Forelimb muscle (tissue), 1 donor: ENCODE measurements around the gene SAXO2. TPM values are rescaled to one million over a fixed set of nuclear protein-coding genes. Genes with fewer than 3 reads are reported as not detected.
A peak's percentile ranks its signal among the peaks of the same experiment; 100 is the strongest.
"Not testable (repeated sequence)": the region's sequence is repeated elsewhere in the genome, so short reads cannot be mapped to it uniquely, and the experiment has no call there.

Source experiments
- DNase-seq: peaks from one replicate; pipeline ENCODE4 v3.0.0-alpha.2; 2013; ENCODE audit warnings: low read depth
- polyA plus RNA-seq: library from polyadenylated mRNA; unstranded; fragments of 120-200 nt; gene quantifications from one replicate; pipeline ENCODE4 v1.2.1, GENCODE V29; 2013; ENCODE audit not compliant: insufficient read length

The SAXO2 gene, protein sequence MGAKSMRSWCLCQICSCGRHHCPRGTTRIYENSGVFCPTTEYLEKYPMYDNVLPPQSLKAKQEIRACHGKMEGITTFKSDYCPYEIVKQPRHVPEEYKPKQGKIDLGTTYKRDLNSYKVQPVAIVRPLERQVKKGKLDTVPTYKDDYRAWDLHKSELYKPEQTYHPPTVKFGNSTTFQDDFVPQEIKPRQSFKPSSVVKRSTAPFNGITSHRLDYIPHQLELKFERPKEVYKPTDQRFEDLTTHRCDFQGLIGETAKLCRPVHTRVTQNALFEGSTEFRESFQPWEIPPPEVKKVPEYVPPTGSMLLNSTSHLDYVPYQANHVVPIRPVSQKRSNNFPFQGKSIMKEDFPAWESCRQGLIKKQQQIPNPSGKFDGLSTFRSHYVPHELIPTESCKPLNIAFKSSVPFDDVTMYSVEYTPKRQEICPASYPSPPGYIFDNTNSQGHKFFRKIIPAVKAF
- 2.2 TPM for polyA plus RNA-seq

DNA sequence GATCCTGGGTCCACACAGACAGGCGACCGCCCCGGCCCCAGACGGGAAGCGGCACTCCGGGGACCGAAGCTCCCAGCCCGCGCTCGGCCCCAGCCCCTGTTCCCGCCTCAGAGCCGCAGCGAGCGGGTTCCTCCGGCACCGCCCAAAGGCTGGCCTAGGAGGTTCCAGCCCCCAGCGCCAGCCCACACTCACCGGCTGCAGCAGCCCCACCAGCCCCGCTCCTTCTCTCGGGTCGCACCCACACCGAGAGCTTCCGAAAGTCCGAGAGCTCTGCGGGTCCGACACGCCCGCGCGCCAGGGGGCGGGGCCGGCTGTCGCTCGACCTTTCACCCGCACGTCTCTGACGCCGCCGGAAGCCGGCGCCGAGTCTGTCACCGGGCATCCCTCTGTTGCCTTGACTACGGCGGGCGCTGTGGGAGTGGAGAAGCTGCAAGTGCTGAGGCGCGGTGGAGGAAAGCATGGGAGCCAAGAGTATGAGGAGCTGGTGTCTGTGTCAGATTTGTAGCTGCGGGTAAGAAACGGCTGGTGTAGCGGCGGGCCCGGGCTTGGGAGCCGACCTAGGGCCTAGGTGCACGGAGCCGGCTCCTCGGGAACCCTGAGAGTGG lies at the start of gene SAXO2, which contains the start of gene EFL1:
TSS of gene SAXO2 (plus strand) at position 397 of the 605 bp plus-strand sequence. CDS start at position 459, 62 bp downstream.
TSS of gene EFL1 (minus strand) at position 313 of the 605 bp plus-strand sequence. CDS start 956 bp downstream, outside the sequence.
- DNase-seq, result peak; percentile 62

DNA sequence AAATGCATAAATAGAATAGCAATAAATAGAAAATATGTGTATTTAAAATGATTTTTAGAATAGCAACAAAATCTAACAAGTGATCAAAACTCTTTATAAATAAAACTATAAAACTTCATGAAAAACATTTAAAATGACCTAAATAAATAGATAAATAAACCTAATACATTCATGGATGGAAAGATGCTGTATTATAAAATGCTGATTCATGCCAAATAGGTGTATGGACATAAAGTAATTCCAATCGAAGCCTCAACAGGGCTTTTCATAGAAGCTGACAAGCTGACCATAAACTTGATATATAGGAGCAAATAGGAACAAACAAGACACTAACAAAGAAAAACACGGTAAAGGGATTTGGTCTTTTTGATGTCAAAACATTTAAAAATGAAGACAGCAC lies 46.5 kb upstream of the SAXO2 start:
- DNase-seq, result not testable (repeated sequence)

DNA sequence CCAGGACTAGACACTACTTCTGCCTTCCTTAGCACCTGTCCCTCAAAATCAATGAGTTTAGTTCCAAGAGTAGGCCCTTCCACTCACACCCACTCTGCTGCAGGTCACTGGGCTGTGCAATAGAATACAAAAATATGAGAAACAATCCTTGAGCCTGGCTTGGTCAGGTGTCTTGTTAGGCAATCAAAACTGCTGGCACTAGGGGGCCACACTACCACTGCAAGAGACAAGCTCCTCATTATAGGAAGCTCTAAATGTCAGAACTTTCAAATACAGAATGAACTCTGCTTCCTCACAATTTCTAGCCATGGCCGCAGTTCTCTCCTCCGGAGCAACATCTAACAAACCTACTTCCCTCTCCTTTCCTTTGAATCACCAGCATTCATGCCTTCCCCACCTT lies 41.1 kb upstream of the SAXO2 start:
- DNase-seq, result not testable (repeated sequence)

DNA sequence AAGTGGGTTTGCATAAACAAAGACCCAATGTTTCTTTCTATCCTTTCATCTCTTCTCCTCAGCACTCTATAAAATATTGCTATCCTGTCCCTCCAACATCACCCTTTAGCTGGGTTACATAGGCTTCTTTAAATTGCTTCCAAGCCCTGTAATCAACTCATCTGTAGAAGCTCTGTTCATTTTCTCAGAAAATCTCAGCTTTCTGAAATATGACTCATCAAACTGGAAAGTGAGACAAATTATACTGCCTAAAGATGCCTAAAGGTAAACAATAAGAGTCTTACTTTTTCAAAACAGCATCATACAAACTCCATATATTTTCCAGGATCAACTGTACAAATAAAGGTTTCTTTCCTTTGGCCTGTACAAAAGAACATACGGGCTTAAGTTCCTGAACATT lies 33.9 kb upstream of the SAXO2 start:
- no peak for DNase-seq

DNA sequence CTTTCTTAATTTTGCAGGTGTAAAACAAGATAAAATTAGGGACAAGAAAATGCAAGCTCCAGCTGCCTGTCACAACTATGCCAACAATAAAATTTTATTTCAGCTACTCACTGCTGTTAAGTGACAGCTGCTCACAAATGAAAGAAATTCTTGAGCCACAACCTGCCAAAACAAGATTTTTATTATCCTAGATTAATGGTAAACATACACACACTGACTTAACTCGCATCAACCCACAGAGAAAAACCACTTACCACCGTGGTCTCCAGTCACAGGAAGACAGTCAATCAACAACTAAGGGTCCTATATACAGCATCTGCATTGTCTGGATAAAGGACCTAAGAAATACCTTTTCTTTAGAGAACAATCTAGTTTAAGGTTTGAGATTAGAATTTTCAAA lies 31.4 kb upstream of the SAXO2 start:
- no peak for DNase-seq

DNA sequence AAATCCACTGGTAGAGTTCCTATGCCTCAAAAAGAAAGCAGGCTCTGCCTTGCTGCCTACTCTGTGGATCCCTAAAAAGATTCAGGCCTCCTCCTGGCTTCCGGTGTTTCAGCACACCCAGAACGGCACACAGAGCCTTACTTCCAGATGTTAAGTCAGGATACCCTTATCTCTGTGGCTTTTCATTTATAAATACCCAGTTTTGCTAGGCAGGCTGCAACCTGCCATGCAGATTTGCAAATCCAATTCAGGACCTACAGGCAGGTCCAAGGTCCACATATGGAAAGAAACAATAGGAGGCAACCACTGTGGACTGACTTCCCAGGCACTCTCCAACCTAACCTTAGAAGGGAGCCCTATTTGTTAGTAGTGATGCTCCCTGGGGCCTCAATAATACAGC lies 30.8 kb upstream of the SAXO2 start:
- no peak for DNase-seq

DNA sequence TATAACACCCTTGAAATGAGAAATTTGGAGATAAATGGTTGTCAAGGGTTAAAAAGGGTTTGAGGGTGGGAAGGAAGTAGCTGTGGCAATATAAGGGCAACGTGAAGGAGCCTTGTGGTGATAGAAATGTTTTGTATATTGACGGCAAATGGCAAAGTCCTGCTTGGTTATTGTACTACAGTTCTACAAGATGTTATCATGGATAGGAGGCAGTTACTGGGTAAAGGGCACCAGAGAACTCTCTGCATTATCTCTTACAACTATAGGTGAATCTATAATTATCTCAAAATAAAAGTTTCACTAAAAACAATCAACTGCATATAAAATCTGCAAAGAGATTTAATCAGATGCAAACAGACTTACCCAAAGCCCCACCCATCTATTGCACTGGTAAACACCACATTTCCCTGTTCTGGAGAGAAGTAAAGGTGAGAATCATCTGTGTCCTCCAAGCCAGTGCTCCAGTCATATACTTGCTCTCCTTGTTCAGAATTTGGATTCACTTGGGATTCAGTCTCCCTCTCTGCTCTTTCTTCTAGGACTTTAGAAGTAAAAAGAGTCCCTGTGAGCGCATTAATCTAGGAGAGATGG lies 24.6 kb upstream of the SAXO2 start:
- DNase-seq, result not testable (repeated sequence)

DNA sequence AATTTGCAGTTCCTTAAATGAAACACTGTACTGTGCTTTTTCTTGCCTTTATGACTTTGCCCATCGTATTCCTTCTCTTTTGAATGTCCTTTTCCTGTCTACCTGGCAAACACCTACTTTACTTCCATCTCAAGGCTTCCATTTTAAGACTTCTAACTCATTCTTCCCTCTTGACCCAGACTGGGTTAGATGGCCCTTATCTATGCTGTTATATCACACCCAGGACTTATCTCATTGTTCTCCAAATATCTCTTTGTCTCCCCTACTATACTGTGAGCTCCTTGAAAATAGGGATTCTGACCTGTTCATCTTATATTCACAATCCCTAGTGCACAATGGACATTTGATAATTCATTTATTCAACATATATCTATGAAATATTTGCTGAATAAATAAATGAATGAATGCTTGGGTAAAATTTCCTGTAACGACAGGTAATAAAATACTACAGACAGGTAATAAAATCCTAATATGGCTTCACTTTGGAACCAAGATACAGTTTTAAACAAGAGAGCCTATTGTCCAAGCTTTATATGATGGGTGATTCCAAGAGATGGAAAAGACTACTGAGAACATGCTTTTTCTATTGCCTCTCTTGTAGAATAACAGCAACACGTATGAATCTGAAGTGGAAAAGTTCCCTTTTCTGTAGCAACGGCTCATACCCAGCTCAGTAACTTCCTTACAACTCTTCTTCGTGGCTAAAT lies 22.8 kb upstream of the SAXO2 start:
- DNase-seq, result no peak

DNA sequence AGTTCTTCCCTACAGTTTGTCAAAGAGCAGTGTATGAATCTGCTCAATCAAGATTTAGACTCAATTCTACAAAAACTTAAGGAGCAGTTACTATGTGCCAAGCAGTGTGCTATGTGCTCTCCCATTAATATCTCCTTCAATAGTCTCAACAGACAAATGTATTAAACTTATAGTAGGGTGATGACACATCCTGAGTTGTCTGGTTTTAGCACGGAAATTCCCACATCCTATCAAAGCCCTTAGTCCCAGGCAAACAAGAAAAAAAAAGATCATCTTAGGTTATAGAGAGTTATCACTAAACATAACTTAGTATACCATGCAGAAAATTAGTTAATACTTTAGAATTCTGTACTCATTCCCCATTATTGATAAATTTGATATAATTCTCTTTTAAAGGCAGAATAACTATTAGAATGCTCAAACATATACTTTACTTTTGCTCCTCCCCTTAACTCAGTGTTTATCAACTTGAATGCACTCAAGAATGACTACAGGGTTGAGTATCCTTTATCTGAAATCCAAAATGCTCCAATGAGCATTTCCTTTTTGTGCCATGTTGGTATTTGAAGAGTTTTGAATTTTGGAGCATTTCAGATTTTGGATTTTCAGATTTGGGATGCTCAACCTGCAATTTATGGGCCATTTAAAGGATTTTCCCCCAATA lies 20.6 kb upstream of the SAXO2 start:
- not testable (repeated sequence) for DNase-seq

DNA sequence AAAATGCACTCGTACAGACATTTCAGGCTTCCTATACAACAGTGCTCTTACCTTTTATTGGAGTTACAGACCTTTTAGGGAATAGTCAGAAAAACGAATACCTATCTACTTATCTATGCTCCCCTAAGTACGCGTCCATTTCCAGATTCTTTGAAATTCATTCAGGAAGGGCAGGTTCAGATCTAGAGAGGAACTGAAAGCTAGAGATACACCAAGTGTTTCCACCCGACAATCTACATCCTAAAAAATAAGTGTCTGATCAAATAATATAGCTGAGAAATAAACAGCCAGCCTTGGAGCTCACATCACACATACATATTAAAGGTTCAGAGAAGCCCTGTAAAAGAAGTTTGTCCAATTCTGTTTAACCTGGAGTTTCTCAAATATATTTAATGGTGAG lies 19.0 kb upstream of the SAXO2 start:
- not testable (repeated sequence) for DNase-seq

DNA sequence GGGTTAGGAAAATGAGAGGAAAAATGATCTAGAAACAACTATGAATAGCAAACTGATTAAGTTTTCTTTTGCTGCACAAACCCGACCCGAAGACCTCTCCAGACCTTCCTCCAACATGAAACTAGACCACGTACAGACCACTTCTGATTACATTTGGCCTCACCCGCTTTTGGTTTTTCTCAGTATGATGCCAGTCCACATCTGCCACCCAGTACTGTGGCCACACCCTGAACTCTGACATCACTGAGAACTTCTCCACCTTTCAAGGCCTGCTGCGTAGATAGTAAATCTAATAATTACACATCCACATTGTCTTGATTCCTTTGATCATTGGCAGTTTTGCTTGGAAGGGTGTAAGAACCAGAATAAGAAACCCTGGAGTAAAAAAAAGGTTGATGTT lies 16.7 kb upstream of the SAXO2 start:
- DNase-seq, result not testable (repeated sequence)

DNA sequence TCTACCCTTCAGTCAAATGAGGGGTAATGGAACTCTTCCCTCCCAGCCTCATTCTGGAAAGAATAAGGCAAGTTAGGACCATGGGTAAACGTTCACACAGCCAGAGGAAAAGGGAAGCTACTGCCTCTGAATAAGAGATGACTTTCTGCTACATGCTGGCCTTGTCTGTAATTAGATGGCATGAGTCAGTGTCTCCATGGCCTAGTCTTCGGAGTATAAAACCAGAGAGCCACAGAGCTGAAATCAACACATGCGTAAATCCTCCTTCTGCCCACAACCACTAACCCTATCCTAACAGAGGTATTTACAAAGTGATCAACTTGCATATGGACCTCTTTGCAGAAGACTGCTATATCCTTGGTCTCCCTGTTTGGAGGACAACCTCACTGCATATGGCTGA lies 14.4 kb upstream of the SAXO2 start:
- not testable (repeated sequence) for DNase-seq

DNA sequence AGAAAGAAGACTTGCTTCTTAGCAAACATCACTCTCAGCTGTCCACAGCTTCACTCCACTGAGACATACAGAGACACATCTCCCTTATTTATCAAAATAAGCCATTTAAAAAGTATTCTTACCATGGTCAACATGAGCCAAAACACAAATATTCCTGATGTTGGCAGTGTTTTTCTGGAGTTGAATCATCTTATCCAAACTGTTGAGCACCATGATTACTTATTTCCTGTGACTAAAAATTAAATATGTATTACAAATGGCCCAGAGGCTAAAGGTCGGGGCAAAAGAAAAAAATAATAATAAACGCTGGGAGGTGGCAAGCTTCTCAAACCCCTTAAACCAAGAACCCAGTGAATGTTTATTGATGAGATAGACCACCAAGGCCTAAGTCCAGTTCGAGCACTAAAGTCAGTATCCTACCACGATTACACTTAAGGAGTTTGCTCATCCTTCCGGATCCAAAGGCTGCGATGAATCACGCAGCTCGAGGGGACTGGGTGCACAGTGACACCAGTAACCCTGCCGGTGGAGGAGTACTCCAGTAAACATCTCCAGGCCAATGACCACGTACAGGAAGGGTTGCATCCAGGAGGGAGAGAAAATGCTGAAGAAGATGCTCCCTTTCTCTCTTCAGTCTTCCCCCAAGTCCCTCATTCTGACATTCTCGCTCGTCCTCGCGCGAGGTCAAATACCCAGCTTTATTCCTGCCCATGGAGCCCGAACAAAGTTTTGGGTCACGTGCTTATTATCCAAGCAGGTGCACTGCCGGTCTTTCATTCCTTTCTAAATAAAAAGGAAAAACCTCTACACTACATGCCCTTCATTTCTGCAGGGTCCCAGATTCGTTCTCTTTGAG lies 824 bp upstream of the SAXO2 start:
- DNase-seq, result not testable (repeated sequence)

DNA sequence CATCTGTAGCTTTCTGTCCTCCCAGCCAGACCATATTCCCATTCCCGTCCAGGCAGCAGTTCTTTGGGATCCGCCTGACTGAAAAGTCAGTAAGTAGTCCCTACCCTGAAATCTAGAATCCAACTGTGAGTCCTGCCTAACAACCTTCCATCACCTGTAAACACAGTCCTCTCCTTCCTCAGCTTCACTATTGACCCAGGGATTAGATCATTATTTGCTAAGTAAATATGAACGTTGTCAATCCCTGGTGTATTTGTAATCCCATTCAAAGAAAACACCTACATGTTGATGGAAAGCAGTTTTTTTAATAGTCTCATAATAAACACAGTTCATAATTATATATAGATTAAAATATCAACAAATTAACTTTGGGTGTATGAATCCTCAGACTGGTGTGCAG lies 732 bp downstream of the SAXO2 start:
- no peak for DNase-seq

DNA sequence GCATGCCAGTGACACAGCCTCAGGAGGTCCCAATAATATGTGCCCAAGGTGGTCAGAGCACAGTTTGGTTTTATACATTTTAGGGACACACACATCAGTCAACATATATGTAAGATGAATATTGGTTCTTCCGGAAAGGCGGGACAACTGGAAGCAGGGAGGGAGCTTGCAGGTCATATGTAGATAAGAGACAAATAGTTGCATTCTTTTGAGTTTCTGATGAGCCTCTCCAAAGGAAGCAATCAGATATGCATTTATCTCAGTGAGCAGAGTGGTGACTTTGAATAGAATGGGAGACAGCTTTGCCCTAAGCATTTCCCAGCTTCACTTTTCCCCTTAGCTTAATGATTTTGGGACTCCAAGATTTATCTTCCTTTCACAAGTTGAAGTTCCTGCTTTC lies 4.5 kb downstream of the SAXO2 start:
- DNase-seq, result not testable (repeated sequence)

DNA sequence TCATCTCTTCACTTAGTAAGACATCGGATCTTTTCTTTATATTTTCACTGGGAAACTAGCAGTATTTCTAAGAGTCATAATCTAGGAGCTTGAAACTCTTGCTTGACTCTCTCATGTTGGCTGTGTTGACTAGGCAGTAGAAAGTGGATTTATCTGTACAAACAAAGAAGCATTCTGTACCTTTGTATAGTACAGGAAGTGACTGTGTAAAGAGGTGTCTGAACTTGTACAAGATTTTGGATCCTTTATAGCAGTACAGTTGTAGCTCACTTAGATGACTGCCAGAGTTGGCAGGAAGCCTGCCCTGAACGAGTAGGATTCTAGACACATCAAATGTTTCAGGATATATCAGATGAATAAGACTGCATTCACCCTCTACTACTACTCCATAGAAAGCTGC lies 5.8 kb downstream of the SAXO2 start:
- not testable (repeated sequence) for DNase-seq

DNA sequence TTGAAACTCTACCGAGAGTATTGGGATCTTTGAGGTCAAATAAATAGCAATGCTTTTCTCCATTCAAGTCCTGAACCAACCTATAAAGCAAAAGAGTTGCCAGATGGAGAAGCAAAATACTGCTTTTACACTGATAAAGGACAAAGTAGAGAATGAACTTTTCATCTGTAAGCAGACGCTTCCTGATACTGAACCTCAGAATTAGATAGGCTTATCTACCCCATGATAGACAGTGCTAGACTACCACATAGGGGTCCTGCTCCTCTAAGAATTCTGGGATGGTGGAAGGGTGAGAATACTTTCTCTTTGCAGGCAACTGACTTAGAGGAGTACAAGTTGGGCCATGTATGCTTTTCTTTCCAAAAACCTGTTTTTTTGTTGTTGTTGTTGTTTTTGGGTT lies 9.5 kb downstream of the SAXO2 start:
- no peak for DNase-seq

DNA sequence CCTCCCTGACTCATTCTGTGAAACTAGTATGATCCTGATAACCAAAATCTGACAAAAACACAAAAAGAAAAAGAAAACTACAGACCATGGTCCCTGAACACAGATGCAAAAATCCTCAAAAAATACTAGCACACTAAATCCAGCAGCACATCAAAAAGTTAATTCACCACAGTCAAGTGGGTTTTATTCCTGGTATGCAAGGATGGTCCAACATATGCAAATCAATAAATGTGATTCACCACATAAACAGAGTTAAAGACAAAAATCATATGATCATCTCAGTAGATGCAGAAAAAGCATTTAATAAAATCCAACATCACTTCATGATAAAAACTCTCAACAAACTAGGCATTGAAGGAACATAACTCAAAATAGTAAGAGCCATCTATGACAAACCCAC lies 12.8 kb downstream of the SAXO2 start:
- no peak for DNase-seq

DNA sequence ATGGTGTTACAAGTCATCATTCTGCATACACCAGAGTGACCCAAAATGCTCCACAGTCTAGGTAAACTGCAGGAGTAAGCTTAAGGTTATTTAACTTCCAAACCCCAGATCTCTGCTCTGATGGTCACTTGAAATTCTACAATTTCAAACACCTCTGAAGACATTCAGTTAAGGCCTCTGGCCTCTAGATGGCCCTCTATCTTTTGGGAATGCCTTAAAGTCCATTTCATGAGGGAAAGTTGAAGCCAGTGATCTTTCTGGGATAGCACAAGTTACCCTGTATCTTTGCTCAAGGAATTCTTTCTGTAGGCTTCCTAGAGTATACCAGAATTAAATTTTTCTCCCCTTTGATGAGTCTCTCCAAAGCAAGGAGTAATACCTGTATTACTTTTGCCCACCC lies 18.7 kb downstream of the SAXO2 start:
- DNase-seq, result not testable (repeated sequence)

DNA sequence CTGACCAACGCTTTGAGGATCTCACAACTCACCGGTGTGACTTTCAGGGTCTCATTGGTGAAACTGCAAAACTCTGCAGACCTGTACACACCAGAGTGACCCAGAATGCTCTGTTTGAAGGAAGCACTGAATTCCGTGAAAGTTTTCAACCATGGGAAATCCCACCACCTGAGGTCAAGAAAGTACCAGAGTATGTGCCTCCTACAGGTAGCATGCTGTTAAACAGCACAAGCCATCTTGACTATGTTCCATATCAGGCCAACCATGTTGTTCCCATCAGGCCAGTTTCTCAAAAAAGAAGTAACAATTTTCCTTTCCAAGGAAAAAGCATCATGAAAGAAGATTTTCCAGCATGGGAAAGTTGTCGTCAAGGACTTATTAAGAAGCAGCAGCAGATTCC lies 19.8 kb downstream of the SAXO2 start:
- DNase-seq, result not testable (repeated sequence)
